H1 (cell line): Measurements from ENCODE around the gene LYZL4.

ENCODE experiments used
- CEBPB ChIP-seq: IDR thresholded peaks from 2 replicates; pipeline ENCODE4 v1.6.1; 2012; ENCODE audit warnings: low read depth, low read length
- EGR1 ChIP-seq: IDR thresholded peaks from 2 replicates; pipeline ENCODE4 v1.6.1; 2011; ENCODE audit warnings: low read depth, low read length, borderline replicate concordance
- EP300 ChIP-seq, 2 experiments: IDR thresholded peaks; 1 replicate in 1 of 2; 2 replicates in 1 of 2; pipeline ENCODE4 v1.6.1; 2011 to 2012; ENCODE audit warnings: low read depth in 2 of 2, low read length in 2 of 2, mild to moderate bottlenecking in 2 of 2, borderline replicate concordance in 1 of 2, inconsistent platforms in 1 of 2, moderate library complexity in 1 of 2
- EZH2 ChIP-seq: fragments of 200-600 bp; sonication (generic); IDR thresholded peaks from 2 replicates; pipeline ENCODE4 v1.7.1; 2012; ENCODE audit warnings: low read depth, mild to moderate bottlenecking, moderate library complexity, low read length, inconsistent platforms; ENCODE audit not compliant: severe bottlenecking
- POLR2AphosphoS5 ChIP-seq: IDR thresholded peaks from 2 replicates; pipeline ENCODE4 v1.6.1; 2011; ENCODE audit warnings: low read depth, low read length
- RAD21 ChIP-seq, 2 experiments: IDR thresholded peaks in 1 of 2; conservative IDR thresholded peaks in 1 of 2; 2 replicates each; pipeline ENCODE4 v1.6.1; 2011; ENCODE audit warnings: low read depth in 2 of 2, low read length in 2 of 2, improper control_type of control experiment in 1 of 2, inconsistent platforms in 1 of 2, mild to moderate bottlenecking in 1 of 2, moderate library complexity in 1 of 2
- YY1 ChIP-seq: IDR thresholded peaks from 2 replicates; pipeline ENCODE4 v1.6.1; 2011; ENCODE audit warnings: low read depth, mild to moderate bottlenecking, low read length
- TF ChIP-seq, protein P1 (sequence below), 3 experiments: IDR thresholded peaks; 1 replicate in 2 of 3; 2 replicates in 1 of 3; pipeline versions ENCODE4 v1.5.1 to v1.6.1; 2011; ENCODE audit warnings: low read length in 3 of 3, mild to moderate bottlenecking in 3 of 3, inconsistent platforms in 2 of 3, low read depth in 1 of 3, moderate library complexity in 1 of 3; ENCODE audit not compliant: insufficient read depth in 1 of 3; ENCODE audit errors: control extremely low read depth in 1 of 3

DNA sequence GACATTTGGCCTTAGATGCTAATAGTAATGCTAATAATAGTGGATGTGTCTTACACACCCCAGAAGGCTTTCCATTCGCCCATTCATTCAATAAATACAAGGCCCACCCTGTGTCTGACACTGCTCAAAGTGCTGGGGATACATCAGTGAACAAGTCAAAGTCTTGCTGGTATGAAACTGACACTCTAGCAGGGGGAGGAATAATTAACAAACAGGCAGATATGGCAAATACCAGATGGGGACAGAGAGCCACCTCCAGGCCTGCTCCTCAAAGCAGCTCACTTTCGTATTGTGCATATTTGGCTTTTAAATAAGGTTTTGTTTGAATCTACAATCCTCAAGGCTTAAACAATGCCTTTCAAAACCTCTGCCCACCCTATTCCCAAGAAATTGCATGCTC, 28.3 kb upstream of the LYZL4 start:
- TF ChIP-seq, protein P1, sequence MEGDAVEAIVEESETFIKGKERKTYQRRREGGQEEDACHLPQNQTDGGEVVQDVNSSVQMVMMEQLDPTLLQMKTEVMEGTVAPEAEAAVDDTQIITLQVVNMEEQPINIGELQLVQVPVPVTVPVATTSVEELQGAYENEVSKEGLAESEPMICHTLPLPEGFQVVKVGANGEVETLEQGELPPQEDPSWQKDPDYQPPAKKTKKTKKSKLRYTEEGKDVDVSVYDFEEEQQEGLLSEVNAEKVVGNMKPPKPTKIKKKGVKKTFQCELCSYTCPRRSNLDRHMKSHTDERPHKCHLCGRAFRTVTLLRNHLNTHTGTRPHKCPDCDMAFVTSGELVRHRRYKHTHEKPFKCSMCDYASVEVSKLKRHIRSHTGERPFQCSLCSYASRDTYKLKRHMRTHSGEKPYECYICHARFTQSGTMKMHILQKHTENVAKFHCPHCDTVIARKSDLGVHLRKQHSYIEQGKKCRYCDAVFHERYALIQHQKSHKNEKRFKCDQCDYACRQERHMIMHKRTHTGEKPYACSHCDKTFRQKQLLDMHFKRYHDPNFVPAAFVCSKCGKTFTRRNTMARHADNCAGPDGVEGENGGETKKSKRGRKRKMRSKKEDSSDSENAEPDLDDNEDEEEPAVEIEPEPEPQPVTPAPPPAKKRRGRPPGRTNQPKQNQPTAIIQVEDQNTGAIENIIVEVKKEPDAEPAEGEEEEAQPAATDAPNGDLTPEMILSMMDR (IDR thresholded peaks at IDR 0.05; ENCODE audit: control extremely low read depth in 1 of 3, insufficient read depth in 1 of 3, low read depth in 1 of 3, low read length in 3 of 3) = no peak
- TF ChIP-seq POLR2AphosphoS5 (no peak), EZH2 (no peak), CEBPB (no peak), RAD21 (IDR thresholded peaks at IDR 0.05 in 1 of 2, conservative IDR thresholded peaks at IDR 0.05 in 1 of 2; ENCODE audit: low read depth in 2 of 2, low read length in 2 of 2) (no peak), YY1 (no peak), EGR1 (no peak), EP300 (IDR thresholded peaks at IDR 0.05; ENCODE audit: borderline replicate concordance in 1 of 2, low read depth in 2 of 2, low read length in 2 of 2) (no peak)
